Activated naive CD4-positive, alpha-beta T cell treated with anti-CD3 and anti-CD28 coated beads for 36 hours (primary cell): ENCODE measurements around the gene TMEM9B. TPM values are rescaled to one million over a fixed set of nuclear protein-coding genes. Genes with fewer than 3 reads are reported as not detected.

Source experiments
- CTCF ChIA-PET: fragments of 350-600 bp; sonication (Branson Sonifier 250); formaldehyde crosslinking; loops from one replicate; lab custom pipeline; 2021; ENCODE audit warnings: antibody characterized with exemption; lab: Charles Lee
- DNase-seq: peaks from one replicate; pipeline ENCODE4 v3.0.0-alpha.2; 2020
- H3K27ac Mint-ChIP-seq: one replicate; pipeline ENCODE4 v1.8.0; 2021; ENCODE audit warnings: mild to moderate bottlenecking, mixed read lengths
- H3K27me3 Mint-ChIP-seq: one replicate; pipeline ENCODE4 v1.8.0; 2021; ENCODE audit warnings: low read depth, mixed read lengths
- H3K36me3 Mint-ChIP-seq: one replicate; pipeline ENCODE4 v1.8.0; 2021; ENCODE audit warnings: low read depth, mixed read lengths
- H3K4me1 Mint-ChIP-seq: one replicate; pipeline ENCODE4 v1.8.0; 2021; ENCODE audit warnings: low read depth, mixed read lengths
- H3K4me3 Mint-ChIP-seq: one replicate; pipeline ENCODE4 v1.8.0; 2021; ENCODE audit warnings: mild to moderate bottlenecking, moderate library complexity, mixed read lengths
- H3K9me3 Mint-ChIP-seq: one replicate; pipeline ENCODE4 v1.8.0; 2021; ENCODE audit warnings: mixed read lengths
- intact Hi-C: fragments of 100-400 bp; cut with micrococcal nuclease; formaldehyde crosslinking; loops from one replicate; pipeline ENCODE4 v1.15.1; 2023
- total RNA-seq, 2 experiments: library from RNA; stranded (reverse); gene quantifications; one replicate each; pipeline ENCODE4 v1.2.3, GENCODE V29; 2021

The TMEM9B gene
- total RNA-seq, 2 experiments from 2014 or later, result 13.4 to 13.6 TPM

DNA sequence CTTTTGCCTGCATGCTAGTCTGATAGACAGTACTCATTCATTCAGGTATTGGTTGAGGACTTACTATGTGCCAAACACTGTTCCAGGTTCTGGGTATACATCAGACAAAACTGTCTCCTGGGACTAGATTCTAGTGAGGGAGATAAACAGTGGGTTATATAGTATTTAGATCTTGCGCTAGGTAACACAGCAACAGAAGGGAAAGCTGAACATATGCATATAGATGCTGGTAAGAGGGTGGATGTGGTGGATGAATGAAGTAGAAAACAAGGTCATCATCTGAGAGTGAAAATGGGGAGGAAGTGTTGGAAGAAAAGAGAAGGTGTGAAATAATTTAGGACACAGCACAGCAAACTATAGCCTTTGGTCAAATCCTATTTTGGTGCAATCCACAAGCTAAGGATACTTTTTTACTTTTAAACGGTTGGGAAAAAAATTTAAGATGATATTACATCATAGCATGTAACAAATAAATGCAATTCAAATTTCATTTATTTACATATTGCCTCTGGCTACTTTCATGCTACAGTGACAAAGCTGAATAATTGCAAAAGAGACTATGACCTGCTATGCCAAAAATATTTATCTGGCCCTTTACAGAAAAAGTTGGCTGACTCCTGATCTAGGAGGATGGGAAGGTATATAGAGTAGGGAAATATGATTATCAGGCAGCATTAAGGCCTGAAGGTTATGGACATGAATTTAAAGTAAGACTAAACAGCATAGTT is 7.1 kb upstream of the TMEM9B start:
- Mint-ChIP-seq H3K9me3 (no peaks in the 10 kb centered on the region), H3K4me1 (peaks cover 2% of the 10 kb centered on the region), H3K4me3 (no peak overlapping the region), H3K36me3 (peaks cover 5% of the 10 kb centered on the region), H3K27ac (no peak overlapping the region), H3K27me3 (no peaks in the 10 kb centered on the region)
- no peak for DNase-seq
- intact Hi-C loops, result no loop called here
- CTCF ChIA-PET, result no interaction called here

DNA sequence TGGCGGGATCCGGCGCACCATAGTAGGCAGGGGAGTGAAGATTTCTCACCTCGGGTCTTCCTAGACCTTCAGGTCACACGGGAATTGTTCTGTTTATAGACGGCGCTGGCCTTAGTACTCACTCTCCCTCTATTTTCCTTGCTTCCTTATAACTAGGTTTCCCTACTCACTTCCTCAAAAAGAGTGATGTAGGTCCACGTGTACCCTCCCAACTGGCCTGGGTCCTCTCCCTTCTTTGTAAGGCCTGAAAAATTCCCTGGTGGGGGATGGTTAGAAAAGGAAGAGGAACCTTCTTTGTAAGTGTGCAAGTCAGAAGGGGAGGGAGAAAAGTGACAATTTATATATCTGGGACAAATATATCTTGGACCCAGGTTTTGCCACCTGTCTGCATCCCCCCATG is 2.9 kb upstream of the TMEM9B start:
- DNase-seq, result no peak
- CTCF ChIA-PET, result no interaction called here
- Mint-ChIP-seq H3K4me1 (peaks cover 18% of the 10 kb centered on the region), H3K27ac (no peak overlapping the region), H3K27me3 (no peaks in the 10 kb centered on the region), H3K9me3 (no peaks in the 10 kb centered on the region), H3K4me3 (no peak overlapping the region), H3K36me3 (peaks cover 9% of the 10 kb centered on the region)
- intact Hi-C loops, result no loop called here

DNA sequence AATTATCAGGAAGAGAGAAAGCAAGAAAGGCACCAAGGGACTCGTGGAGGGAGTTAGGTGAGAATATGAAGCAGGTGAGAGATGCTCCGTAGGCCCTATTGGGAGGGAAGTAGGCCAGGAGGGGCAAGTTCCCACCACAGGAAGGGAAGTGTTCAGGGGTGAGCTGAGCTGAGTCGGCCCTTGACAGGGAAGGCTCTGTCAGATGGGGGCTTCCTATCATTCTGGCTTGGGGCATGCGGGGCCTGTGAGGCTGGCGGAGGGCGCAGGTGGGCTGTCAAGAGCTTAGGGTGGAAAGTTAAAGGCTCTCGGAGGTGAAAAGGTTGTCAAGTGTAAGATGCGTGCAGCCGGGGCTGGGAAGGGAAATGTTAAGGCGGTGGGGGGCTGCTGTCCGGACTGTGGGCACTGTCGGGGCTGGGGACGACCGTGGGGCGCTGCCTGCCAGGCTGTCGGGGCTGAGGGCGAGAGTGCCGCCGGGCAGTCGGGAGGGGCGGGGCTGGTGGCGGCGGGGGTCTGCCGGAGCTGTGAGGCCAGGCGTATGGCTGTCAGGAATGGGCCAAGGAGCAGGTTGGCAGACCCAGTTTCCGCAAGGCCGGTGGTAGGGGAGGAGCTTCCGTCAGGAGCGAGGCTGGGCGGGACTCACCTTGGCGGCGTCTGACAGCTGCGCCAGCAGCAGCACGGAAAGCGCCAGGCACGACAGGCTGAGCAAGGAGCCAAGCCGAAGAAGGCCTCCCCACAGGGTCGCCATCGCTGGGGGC is 496 bp downstream of the TMEM9B start:
- Mint-ChIP-seq H3K4me1 (peaks cover 33% of the 10 kb centered on the region), H3K36me3 (peaks cover 9% of the 10 kb centered on the region), H3K27me3 (no peaks in the 10 kb centered on the region), H3K9me3 (no peaks in the 10 kb centered on the region), H3K27ac (peak overlapping the region; percentile 88), H3K4me3 (peak overlapping the region; percentile 98)
- DNase-seq, result peak; percentile 84
- intact Hi-C loops, result loop anchor here (1.0 to 5.0 kb wide), 7 partner anchors 38 to 351 kb away; partner anchors contain the start of genes RPL27A, TMEM41B and TRIM66
- CTCF ChIA-PET, result interaction anchor here (0.6 to 1.4 kb wide), 3 partner anchors 174 to 796 kb away, joined by 3 to 11 read pairs (median 3); no protein-coding TSS in a partner anchor

DNA sequence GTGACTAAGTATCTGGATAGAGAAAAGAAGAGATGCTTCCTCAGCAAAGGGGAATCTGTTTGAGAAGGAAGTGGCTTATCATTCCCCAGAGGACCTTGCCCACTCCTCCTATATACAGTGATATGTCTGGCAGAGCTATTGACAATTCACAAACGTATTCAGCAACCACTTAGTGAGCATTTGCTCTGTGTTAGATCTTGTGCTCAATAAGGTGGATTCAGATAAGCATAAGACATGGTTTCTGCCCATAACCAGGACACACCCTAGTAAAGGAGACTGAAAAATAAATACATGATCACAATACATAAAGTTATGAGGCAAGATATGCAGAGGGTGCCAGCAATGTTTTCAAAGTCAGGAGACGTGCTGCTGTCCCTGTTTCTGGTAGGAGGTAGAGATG is 1.4 kb downstream of the TMEM9B start:
- intact Hi-C loops, result loop anchor here (5.0 kb wide), 1 partner anchor 131 kb away; no protein-coding TSS in a partner anchor
- H3K4me1 Mint-ChIP-seq, result peaks cover 35% of the 10 kb centered on the region
- peaks cover 9% of the 10 kb centered on the region for H3K36me3 Mint-ChIP-seq
- CTCF ChIA-PET, result no interaction called here
- no peaks in the 10 kb centered on the region for H3K27me3 Mint-ChIP-seq
- DNase-seq, result no peak
- no peaks in the 10 kb centered on the region for H3K9me3 Mint-ChIP-seq
- H3K4me3 Mint-ChIP-seq, result peak overlapping the region; percentile 58
- H3K27ac Mint-ChIP-seq, result peak overlapping the region; percentile 33

DNA sequence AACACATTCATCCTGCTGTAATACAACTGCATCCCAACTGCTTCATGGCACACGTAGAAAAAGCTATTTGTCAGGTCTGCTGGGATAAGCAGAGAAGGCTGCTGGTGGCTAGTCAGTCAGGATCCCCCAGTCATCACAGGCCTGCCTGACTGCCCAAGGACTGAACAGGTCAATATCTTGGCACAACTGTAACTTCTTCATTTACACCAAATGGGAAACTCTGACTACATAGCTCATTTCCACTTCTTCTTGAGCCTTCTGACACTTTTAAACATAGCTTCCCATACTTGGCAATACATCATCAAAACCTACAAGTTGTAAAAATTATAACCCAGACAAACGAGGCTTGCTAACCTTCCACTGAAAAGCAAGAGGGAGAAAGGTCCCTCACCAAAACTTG is 2.8 kb downstream of the TMEM9B start:
- H3K4me1 Mint-ChIP-seq, result peaks cover 43% of the 10 kb centered on the region

DNA sequence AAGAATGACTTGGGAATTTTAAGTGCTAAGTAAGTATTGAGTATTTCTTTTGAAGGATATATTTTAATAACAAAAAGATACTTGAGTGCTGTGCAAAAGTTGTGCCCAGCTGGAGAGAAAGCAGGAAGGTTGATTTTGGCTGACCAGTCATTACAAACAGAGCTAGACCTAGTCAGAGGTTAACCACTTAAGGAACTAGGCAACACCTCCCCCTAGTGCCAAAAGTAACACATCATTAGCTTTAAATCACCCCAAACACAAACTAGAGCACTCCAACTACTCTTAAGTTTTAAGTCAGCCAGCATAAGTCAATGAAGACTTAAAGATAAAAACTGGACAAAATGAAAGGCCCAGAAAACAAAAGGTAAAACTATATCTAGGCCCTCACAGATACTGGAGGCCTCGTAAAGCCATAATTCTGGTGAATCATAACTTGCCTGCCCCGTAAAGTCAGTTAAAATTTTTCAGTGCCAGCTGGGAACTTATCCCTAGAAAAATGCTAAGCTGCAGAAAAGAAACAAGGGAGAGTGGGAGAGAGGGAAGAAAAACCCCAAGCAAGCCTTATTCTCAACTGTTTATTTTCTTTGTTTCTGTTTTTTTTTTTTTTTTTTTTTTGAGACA is 4.6 kb downstream of the TMEM9B start:
- DNase-seq, result peak; percentile 56
- Mint-ChIP-seq H3K27me3 (no peaks in the 10 kb centered on the region), H3K36me3 (peaks cover 9% of the 10 kb centered on the region), H3K4me1 (peaks cover 37% of the 10 kb centered on the region), H3K27ac (no peak overlapping the region), H3K4me3 (no peak overlapping the region), H3K9me3 (no peaks in the 10 kb centered on the region)
- CTCF ChIA-PET, result interaction anchor here (0.6 to 3.5 kb wide), 34 partner anchors 10 to 766 kb away, joined by 3 to 42 read pairs (median 4); partner anchors contain the start of genes AKIP1, NRIP3, RPL27A and TRIM66
- intact Hi-C loops, result loop anchor here (1.0 to 10.0 kb wide), 8 partner anchors 45 to 735 kb away; partner anchors contain the start of genes RPL27A and TRIM66

More for the DNA sequence above, 2.8 kb downstream of the TMEM9B start:
- intact Hi-C loops, result loop anchor here (5.0 kb wide), 1 partner anchor 129 kb away; no protein-coding TSS in a partner anchor
- H3K4me3 Mint-ChIP-seq, result no peak overlapping the region
- H3K9me3 Mint-ChIP-seq, result no peaks in the 10 kb centered on the region
- H3K27me3 Mint-ChIP-seq, result no peaks in the 10 kb centered on the region
- no peak overlapping the region for H3K27ac Mint-ChIP-seq
- CTCF ChIA-PET, result interaction anchor here (0.9 to 3.5 kb wide), 5 partner anchors 8 to 148 kb away, joined by 3 to 42 read pairs (median 3); no protein-coding TSS in a partner anchor
- H3K36me3 Mint-ChIP-seq, result peaks cover 6% of the 10 kb centered on the region
- DNase-seq, result no peak

DNA sequence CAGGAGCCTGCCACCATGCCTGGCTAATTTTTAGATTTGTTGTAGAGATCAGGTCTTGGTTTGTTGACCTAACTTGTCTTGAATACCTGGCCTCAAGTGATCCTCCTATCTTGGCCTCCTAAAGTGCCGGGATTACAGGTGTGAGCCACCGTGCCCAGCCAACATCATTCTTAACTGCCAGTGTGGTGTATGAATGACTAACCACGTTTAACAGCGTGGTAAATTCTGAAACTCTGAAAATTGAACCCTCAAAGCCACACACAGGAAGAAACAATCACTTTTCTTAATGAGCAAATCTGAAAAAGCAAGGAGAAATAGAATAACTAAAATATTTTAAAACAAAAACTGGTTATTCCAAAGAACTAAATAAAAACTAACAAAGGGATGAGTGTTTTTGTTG is 7.4 kb downstream of the TMEM9B start:
- intact Hi-C loops, result loop anchor here (10.0 kb wide), 1 partner anchor 392 kb away; no protein-coding TSS in a partner anchor
- H3K27ac Mint-ChIP-seq, result no peak overlapping the region
- H3K4me1 Mint-ChIP-seq, result peaks cover 27% of the 10 kb centered on the region
- no peak overlapping the region for H3K4me3 Mint-ChIP-seq
- peak; percentile 26 for DNase-seq
- H3K9me3 Mint-ChIP-seq, result no peaks in the 10 kb centered on the region
- CTCF ChIA-PET, result interaction anchor here (0.6 kb wide), 1 partner anchor 168 kb away, joined by 3 read pairs; no protein-coding TSS in a partner anchor
- H3K36me3 Mint-ChIP-seq, result peaks cover 11% of the 10 kb centered on the region
- no peaks in the 10 kb centered on the region for H3K27me3 Mint-ChIP-seq

DNA sequence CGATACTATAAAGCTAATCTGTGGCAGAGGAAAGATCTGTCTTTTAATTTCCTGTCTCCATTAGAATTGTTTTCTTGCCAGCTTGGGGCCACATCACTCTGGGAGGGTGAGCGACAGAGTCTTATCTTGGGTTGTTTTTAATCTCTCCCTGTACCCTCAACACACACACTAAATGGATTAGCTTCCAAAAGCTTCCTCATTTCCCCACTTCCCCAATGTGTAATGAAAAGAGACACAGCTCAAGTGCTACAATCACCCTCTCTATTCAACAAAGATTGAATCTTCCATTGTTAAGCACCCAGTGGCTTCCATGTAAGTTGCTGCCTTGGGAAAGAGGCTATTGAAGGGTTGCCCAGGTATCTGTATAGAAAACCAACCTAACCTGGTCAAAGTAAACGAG is 15.4 kb downstream of the TMEM9B start:
- DNase-seq, result no peak
- intact Hi-C loops, result no loop called here
- Mint-ChIP-seq H3K9me3 (no peaks in the 10 kb centered on the region), H3K27ac (no peak overlapping the region), H3K27me3 (no peaks in the 10 kb centered on the region), H3K36me3 (peaks cover 32% of the 10 kb centered on the region), H3K4me3 (no peak overlapping the region), H3K4me1 (no peaks in the 10 kb centered on the region)
- CTCF ChIA-PET, result interaction anchor here (0.6 to 2.6 kb wide), 3 partner anchors 10 to 34 kb away, joined by 3 to 8 read pairs (median 4); no protein-coding TSS in a partner anchor

DNA sequence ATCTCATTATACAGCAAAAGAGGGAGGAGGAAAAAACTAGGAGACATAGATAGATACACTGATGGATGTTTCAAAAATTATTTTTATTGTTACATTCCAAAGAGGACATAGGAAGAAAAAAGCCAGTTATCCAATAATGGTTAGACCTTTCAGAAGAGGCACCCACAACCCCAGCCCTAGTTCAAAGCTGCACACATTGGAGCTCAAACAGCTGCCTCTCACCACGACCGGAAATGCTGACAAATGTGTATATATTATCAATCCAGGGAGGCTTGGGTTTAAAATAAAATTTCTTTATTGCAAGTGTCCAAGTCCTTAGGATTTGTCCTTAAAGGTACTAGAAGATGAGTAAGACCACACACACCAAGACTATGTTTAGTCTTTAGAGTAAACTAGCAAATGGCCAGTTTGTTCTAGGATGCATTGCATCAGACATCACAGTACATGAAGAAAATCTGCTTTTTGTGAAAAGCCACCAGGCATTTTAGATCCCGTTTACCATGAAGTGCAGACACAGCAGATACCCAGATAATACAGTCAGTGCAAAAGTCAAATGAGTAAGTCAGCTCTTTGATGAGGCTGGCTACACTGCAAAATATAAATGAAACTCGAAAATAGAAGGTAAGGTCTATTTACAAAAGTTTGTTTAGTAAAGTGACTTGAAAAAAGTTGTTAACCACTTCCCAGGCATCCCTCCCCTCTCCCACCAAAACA is 16.9 kb downstream of the TMEM9B start:
- no peak for DNase-seq
- Mint-ChIP-seq H3K4me3 (no peak overlapping the region), H3K9me3 (no peaks in the 10 kb centered on the region), H3K27me3 (no peaks in the 10 kb centered on the region), H3K27ac (no peak overlapping the region), H3K4me1 (no peaks in the 10 kb centered on the region), H3K36me3 (peaks cover 31% of the 10 kb centered on the region)
- CTCF ChIA-PET, result interaction anchor here (0.7 to 0.9 kb wide), 2 partner anchors 25 to 36 kb away, joined by 4 read pairs; no protein-coding TSS in a partner anchor
- intact Hi-C loops, result no loop called here

DNA sequence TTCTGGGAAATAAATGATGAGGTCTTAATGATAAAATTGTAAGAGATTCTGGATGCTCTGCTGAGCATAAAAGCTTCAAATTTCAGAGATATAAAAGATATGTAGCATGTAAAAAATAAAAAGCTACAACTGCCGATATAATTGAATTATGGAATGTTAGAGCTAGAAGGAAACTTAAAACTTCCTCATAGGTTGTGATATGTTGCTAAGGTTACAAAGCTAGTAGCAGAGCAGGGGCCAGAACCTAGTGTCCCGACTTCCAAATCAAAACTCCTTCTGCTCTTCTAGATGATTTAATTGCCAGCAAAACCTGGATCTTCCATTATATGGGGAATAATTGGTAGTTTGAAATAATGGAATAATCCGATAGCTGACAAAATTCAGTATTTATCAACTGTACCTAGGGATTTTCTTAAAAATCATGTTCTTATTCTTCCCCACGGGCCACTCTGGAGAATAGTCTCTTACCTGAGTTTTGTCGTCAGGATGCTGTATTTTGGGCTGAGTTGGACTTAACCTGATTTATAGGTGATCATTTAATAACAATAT is 21.6 kb downstream of the TMEM9B start, which contains the start of gene ASCL3:
Gene ASCL3, minus strand, starts transcription at position 499 of the 549 bp plus-strand sequence. CDS start 4,855 bp downstream, outside the sequence.
- Mint-ChIP-seq H3K27ac (no peak within 1 kb of the TSS), H3K27me3 (peaks cover 2% of the 10 kb centered on the region), H3K4me1 (no peaks in the 10 kb centered on the region), H3K36me3 (peaks cover 10% of the 10 kb centered on the region), H3K9me3 (no peaks in the 10 kb centered on the region), H3K4me3 (no peak within 1 kb of the TSS)
- DNase-seq, result no peak
- CTCF ChIA-PET, result interaction anchor here (1.0 kb wide), 1 partner anchor 17 kb away, joined by 3 read pairs; no protein-coding TSS in a partner anchor
- intact Hi-C loops, result no loop called here
